ENCODE results near the gene ABHD17A. TPM values are rescaled to one million over a fixed set of nuclear protein-coding genes. Genes with fewer than 3 reads are reported as not detected.

The ABHD17A gene
- total and polyA plus RNA-seq, 2 donors (not counting 1 experiment from before 2014, with no cell fraction given) = 23.0 to 74.5 TPM

DNA sequence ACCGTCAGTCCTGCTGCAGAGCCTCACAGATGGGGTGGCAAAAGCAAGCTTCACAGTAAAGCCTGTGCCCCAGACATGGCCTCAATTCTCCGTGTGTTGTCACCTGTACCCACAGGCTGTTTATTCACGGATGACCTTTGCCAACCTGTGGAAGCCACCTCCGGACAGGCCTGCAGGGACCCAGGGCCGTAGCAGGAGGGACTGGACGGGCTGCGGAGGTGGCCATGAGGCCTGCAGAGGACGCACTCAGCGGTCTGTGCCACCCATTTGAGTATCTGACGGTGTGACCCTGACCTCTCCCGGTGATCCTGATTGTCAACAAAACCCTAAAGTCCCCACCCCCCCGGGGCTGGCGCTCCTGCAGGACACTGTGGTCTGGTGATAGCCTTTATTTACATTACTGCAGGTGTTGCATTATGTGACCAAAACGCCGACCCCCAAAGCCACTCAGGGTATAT lies 14.1 kb downstream of the ABHD17A start:
- Histone ChIP-seq H3K9ac (ENCODE audit: insufficient read depth, low read length) (no peak overlapping the region), H3K27me3 (ENCODE audit: control insufficient read depth, insufficient read depth, low read length) (no peaks in the 10 kb centered on the region), H3K4me1 (ENCODE audit: control insufficient read depth, extremely low read depth, insufficient read depth, low read length) (peaks cover 4% of the 10 kb centered on the region), H2AFZ (ENCODE audit: low read length) (no peak overlapping the region), H3K27ac (ENCODE audit: insufficient read depth, low read length) (no peak overlapping the region), H3K79me2 (ENCODE audit: control insufficient read depth, insufficient read depth, low read length) (peaks cover 45% of the 10 kb centered on the region), H3K4me2 (ENCODE audit: extremely low read depth, insufficient read depth, low read length) (no peak overlapping the region), H4K20me1 (ENCODE audit: control insufficient read depth, extremely low read depth, insufficient read depth, low read length) (no peaks in the 10 kb centered on the region), H3K36me3 (ENCODE audit: control insufficient read depth, insufficient read depth, low read length) (peaks cover 12% of the 10 kb centered on the region), H3K4me3 (replicated peaks in 1 of 4; ENCODE audit: control extremely low read depth in 1 of 4, insufficient read depth in 1 of 4, low read depth in 3 of 4, low read length in 4 of 4) (no peak overlapping the region), H3K9me3 (ENCODE audit: control insufficient read depth, insufficient read depth, low read depth, low read length) (no peaks in the 10 kb centered on the region)
- TF ChIP-seq, protein P1, sequence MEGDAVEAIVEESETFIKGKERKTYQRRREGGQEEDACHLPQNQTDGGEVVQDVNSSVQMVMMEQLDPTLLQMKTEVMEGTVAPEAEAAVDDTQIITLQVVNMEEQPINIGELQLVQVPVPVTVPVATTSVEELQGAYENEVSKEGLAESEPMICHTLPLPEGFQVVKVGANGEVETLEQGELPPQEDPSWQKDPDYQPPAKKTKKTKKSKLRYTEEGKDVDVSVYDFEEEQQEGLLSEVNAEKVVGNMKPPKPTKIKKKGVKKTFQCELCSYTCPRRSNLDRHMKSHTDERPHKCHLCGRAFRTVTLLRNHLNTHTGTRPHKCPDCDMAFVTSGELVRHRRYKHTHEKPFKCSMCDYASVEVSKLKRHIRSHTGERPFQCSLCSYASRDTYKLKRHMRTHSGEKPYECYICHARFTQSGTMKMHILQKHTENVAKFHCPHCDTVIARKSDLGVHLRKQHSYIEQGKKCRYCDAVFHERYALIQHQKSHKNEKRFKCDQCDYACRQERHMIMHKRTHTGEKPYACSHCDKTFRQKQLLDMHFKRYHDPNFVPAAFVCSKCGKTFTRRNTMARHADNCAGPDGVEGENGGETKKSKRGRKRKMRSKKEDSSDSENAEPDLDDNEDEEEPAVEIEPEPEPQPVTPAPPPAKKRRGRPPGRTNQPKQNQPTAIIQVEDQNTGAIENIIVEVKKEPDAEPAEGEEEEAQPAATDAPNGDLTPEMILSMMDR (conservative IDR thresholded peaks at IDR 0.05 in 1 of 2, IDR thresholded peaks at IDR 0.05 in 1 of 2; ENCODE audit: low read depth in 1 of 2, low read length in 2 of 2) = no peak
- TF ChIP-seq EZH2 (IDR thresholded peaks at IDR 0.05; ENCODE audit: low read length, missing control alignments) = no peak
- no peak for DNase-seq (ENCODE audit: low read depth in 2 of 2)

DNA sequence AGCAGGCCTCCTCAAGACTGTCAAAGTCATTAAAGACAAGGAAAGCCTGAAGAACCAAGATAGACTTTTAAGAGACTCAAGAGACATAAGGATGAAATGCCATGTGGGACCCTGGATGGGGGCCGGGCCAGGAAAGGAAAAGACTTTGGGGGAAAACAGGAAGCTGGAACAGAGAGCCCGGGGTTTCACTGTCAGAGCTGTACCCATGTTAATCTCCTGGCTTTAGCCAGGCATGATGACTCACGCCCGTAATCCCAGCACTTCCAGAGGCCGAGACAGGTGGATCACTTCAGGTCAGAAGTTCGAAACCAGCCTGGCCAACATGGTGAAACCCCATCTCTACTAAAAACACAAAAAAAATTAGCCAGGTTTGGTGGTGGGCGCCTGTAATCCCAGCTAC lies 16.3 kb downstream of the ABHD17A start:
- Histone ChIP-seq H3K9ac (ENCODE audit: insufficient read depth, low read length) (no peak overlapping the region), H3K36me3 (ENCODE audit: control insufficient read depth, insufficient read depth, low read length) (peaks cover 12% of the 10 kb centered on the region), H3K9me3 (ENCODE audit: control insufficient read depth, insufficient read depth, low read depth, low read length) (no peaks in the 10 kb centered on the region), H2AFZ (ENCODE audit: low read length) (no peak overlapping the region), H4K20me1 (ENCODE audit: control insufficient read depth, extremely low read depth, insufficient read depth, low read length) (no peaks in the 10 kb centered on the region), H3K4me1 (ENCODE audit: control insufficient read depth, extremely low read depth, insufficient read depth, low read length) (peaks cover 8% of the 10 kb centered on the region), H3K4me3 (replicated peaks in 1 of 4; ENCODE audit: control extremely low read depth in 1 of 4, insufficient read depth in 1 of 4, low read depth in 3 of 4, low read length in 4 of 4) (no peak overlapping the region), H3K79me2 (ENCODE audit: control insufficient read depth, insufficient read depth, low read length) (peaks cover 25% of the 10 kb centered on the region), H3K27me3 (ENCODE audit: control insufficient read depth, insufficient read depth, low read length) (no peaks in the 10 kb centered on the region), H3K27ac (ENCODE audit: insufficient read depth, low read length) (no peak overlapping the region), H3K4me2 (ENCODE audit: extremely low read depth, insufficient read depth, low read length) (no peak overlapping the region)
- no peak for DNase-seq (ENCODE audit: low read depth in 2 of 2)
- no peak for TF ChIP-seq EZH2 (IDR thresholded peaks at IDR 0.05; ENCODE audit: low read length, missing control alignments)
- TF ChIP-seq, protein P1 (conservative IDR thresholded peaks at IDR 0.05 in 1 of 2, IDR thresholded peaks at IDR 0.05 in 1 of 2; ENCODE audit: low read depth in 1 of 2, low read length in 2 of 2) = no peak

DNA sequence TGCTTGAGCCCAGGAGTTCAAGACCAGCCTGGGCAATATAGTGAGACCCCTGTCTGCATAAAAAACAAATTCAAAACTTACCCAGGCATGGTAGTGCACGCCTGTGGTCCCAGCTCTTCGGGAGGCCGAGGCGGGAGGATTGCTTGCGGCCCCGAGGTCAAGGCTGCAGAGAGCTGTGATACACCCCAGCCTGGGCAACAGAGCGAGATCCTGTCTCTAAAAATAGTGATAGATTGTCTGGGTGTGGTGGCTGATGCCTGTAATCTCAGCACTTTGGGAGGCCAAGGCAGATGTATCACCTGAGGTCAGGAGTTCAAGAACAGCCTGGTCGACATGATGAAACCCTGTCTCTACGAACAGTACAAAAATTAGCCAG lies 18.0 kb downstream of the ABHD17A start:
- no peaks in the 10 kb centered on the region for H3K27me3 ChIP-seq (ENCODE audit: control insufficient read depth, insufficient read depth, low read length)
- no peaks in the 10 kb centered on the region for H4K20me1 ChIP-seq (ENCODE audit: control insufficient read depth, extremely low read depth, insufficient read depth, low read length)
- TF ChIP-seq, protein P1 (conservative IDR thresholded peaks at IDR 0.05 in 1 of 2, IDR thresholded peaks at IDR 0.05 in 1 of 2; ENCODE audit: low read depth in 1 of 2, low read length in 2 of 2) = no peak
- TF ChIP-seq EZH2 (IDR thresholded peaks at IDR 0.05; ENCODE audit: low read length, missing control alignments) = no peak
- H3K27ac ChIP-seq (ENCODE audit: insufficient read depth, low read length) = no peak overlapping the region
- no peaks in the 10 kb centered on the region for H3K9me3 ChIP-seq (ENCODE audit: control insufficient read depth, insufficient read depth, low read depth, low read length)
- H3K4me1 ChIP-seq (ENCODE audit: control insufficient read depth, extremely low read depth, insufficient read depth, low read length) = peaks cover 4% of the 10 kb centered on the region
- H3K4me2 ChIP-seq (ENCODE audit: extremely low read depth, insufficient read depth, low read length) = no peak overlapping the region
- peaks cover 13% of the 10 kb centered on the region for H3K79me2 ChIP-seq (ENCODE audit: control insufficient read depth, insufficient read depth, low read length)
- no peak for DNase-seq (ENCODE audit: low read depth in 2 of 2)
- H3K9ac ChIP-seq (ENCODE audit: insufficient read depth, low read length) = no peak overlapping the region
- H3K36me3 ChIP-seq (ENCODE audit: control insufficient read depth, insufficient read depth, low read length) = peaks cover 4% of the 10 kb centered on the region
- no peak overlapping the region for H3K4me3 ChIP-seq (replicated peaks in 1 of 4; ENCODE audit: control extremely low read depth in 1 of 4, insufficient read depth in 1 of 4, low read depth in 3 of 4, low read length in 4 of 4)
- no peak overlapping the region for H2AFZ ChIP-seq (ENCODE audit: low read length)
